Spinal cord (tissue), 10 donors: ENCODE data around the gene PLXNB3. TPM values are rescaled to one million over a fixed set of nuclear protein-coding genes. Genes with fewer than 3 reads are reported as not detected.
"Not testable (repeated sequence)": the region's sequence is repeated elsewhere in the genome, so short reads cannot be mapped to it uniquely, and the experiment has no call there.

Experiments
- DNase-seq, 6 donors: peaks; one replicate each; pipeline versions ENCODE4 v3.0.0 to v3.0.0-alpha.2; 2013 to 2015; ENCODE audit warnings: low spot score in 6 of 6, low read depth in 4 of 6
- H3K27ac ChIP-seq: one replicate; pipeline ENCODE4 v1.5.1; 2013; ENCODE audit warnings: low read depth, low read length, control low read depth
- H3K27me3 ChIP-seq: one replicate; pipeline ENCODE4 v1.6.1; 2013; ENCODE audit warnings: low read length; ENCODE audit not compliant: control insufficient read depth, insufficient read depth
- H3K36me3 ChIP-seq: one replicate; pipeline ENCODE4 v1.6.1; 2013; ENCODE audit warnings: low read length; ENCODE audit not compliant: control insufficient read depth, insufficient read depth
- H3K4me1 ChIP-seq: one replicate; pipeline ENCODE4 v1.6.1; 2013; ENCODE audit warnings: low read length; ENCODE audit not compliant: control insufficient read depth, insufficient read depth
- H3K4me3 ChIP-seq: one replicate; pipeline ENCODE4 v1.5.1; 2013; ENCODE audit warnings: low read depth, low read length, control low read depth
- H3K9me3 ChIP-seq: one replicate; pipeline ENCODE4 v1.6.1; 2013; ENCODE audit warnings: low read length; ENCODE audit not compliant: control insufficient read depth, insufficient read depth
- WGBS: methylation state at CpG from one replicate; pipeline ENCODE4 v1.1.5; 2013; ENCODE audit warnings: missing lambda C conversion rate; ENCODE audit not compliant: insufficient coverage; 5-methylcytosine and 5-hydroxymethylcytosine counted together
- polyA plus RNA-seq, 2 donors: library from polyadenylated mRNA; unstranded; fragments of 120-200 nt; gene quantifications; one replicate each; pipeline ENCODE4 v1.2.1, GENCODE V29; 2013; ENCODE audit not compliant: insufficient read length in 2 of 2
- total RNA-seq, 2 donors: library from RNA; depleted of rRNA in 1 of 2; stranded (reverse); fragments of 120-200 nt in 1 of 2; fragments of >200 nt in 1 of 2; gene quantifications; one replicate each; pipeline versions ENCODE4 v1.2.3 to v1.2.4, GENCODE V29; 2013 to 2014
- donor health status: healthy.

The PLXNB3 gene
- total and polyA plus RNA-seq, 4 donors: 14.6 to 136 (median 76.7) TPM

GRCh38 chrX:153740631-153741222, 23.3 kb upstream of the PLXNB3 start:
- Histone ChIP-seq H3K27me3 (no peaks in the 10 kb centered on the region), H3K27ac (no peak overlapping the region), H3K4me3 (no peak overlapping the region), H3K4me1 (peaks cover 18% of the 10 kb centered on the region), H3K36me3 (peaks cover 45% of the 10 kb centered on the region), H3K9me3 (no peaks in the 10 kb centered on the region)
- 86% methylated on average over 15 of the region's 16 CpGs for WGBS
- DNase-seq: no peak

- peaks cover 41% of the 10 kb centered on the region for H3K36me3 ChIP-seq
- no peak overlapping the region for H3K4me3 ChIP-seq
- H3K27me3 ChIP-seq: no peaks in the 10 kb centered on the region
- DNase-seq: no peak
- no peak overlapping the region for H3K27ac ChIP-seq
- no peaks in the 10 kb centered on the region for H3K9me3 ChIP-seq
- H3K4me1 ChIP-seq: peaks cover 17% of the 10 kb centered on the region
- WGBS: 84% methylated on average over 13 of the region's 14 CpGs
Measured at GRCh38 chrX:153741446-153741845, 22.6 kb upstream of the PLXNB3 start.

- H3K4me3 ChIP-seq, H3K27me3 ChIP-seq, H3K27ac ChIP-seq, DNase-seq, H3K9me3 ChIP-seq: not testable (repeated sequence)
- peaks cover 35% of the 10 kb centered on the region for H3K36me3 ChIP-seq
- H3K4me1 ChIP-seq: peaks cover 13% of the 10 kb centered on the region
- WGBS: 88% methylated on average over 13 of the region's 14 CpGs
Measured at GRCh38 chrX:153742111-153742510, 21.9 kb upstream of the PLXNB3 start.

- not testable (repeated sequence) for H3K27me3 ChIP-seq, H3K9me3 ChIP-seq, H3K4me3 ChIP-seq, H3K27ac ChIP-seq, DNase-seq
- Histone ChIP-seq H3K4me1 (peaks cover 13% of the 10 kb centered on the region), H3K36me3 (peaks cover 28% of the 10 kb centered on the region)
- whole genome bisulfite sequencing: 92% methylated on average over 10 of the region's 32 CpGs
Measured at GRCh38 chrX:153742796-153743467, 21.1 kb upstream of the PLXNB3 start.

GRCh38 chrX:153743468-153744209, 20.4 kb upstream of the PLXNB3 start:
- Histone ChIP-seq H3K36me3 (peaks cover 22% of the 10 kb centered on the region), H3K4me1 (peaks cover 13% of the 10 kb centered on the region)
- not testable (repeated sequence) for H3K27ac ChIP-seq, DNase-seq, H3K27me3 ChIP-seq, H3K4me3 ChIP-seq, H3K9me3 ChIP-seq
- WGBS: 47% methylated on average over 31 of the region's 35 CpGs

- Histone ChIP-seq H3K4me1 (peaks cover 13% of the 10 kb centered on the region), H3K9me3 (peaks cover 2% of the 10 kb centered on the region), H3K27me3 (no peaks in the 10 kb centered on the region), H3K4me3 (no peak overlapping the region), H3K36me3 (peaks cover 19% of the 10 kb centered on the region), H3K27ac (no peak overlapping the region)
- peak in 2 of 6 donors; percentile 44 to 69 for DNase-seq
- WGBS: 27% methylated on average over 35 of the region's 38 CpGs
Measured at GRCh38 chrX:153744210-153745066, 19.6 kb upstream of the PLXNB3 start.

DNA sequence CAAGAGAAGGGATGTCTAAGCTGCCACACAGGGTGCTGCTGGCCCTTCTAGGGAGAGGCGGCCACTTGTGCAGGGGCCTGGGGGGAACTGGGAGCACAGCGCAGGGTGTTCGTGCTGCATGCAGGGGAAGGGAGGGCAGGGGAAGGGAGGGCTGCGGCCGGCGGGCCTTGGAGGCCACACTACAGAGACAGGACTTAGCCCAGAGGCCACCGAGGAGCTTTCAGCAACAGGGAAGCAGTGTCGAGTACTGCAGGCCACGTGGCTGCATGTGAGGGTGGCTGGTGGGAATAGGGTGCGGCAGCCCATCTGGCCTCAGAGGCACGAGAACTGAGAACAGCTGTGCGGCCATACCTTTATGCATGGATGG, 19.0 kb upstream of the PLXNB3 start:
- H3K4me1 ChIP-seq: peaks cover 13% of the 10 kb centered on the region
- not testable (repeated sequence) for H3K27me3 ChIP-seq, H3K4me3 ChIP-seq, H3K9me3 ChIP-seq, DNase-seq, H3K27ac ChIP-seq
- peaks cover 14% of the 10 kb centered on the region for H3K36me3 ChIP-seq
- 60% methylated on average over 12 of the region's 12 CpGs for WGBS

- DNase-seq: no peak
- H3K9me3 ChIP-seq: peaks cover 2% of the 10 kb centered on the region
- 78% methylated on average over 3 of the region's 3 CpGs for WGBS
- H3K27ac ChIP-seq: no peak overlapping the region
- no peaks in the 10 kb centered on the region for H3K27me3 ChIP-seq
- H3K4me1 ChIP-seq: peaks cover 13% of the 10 kb centered on the region
- peaks cover 3% of the 10 kb centered on the region for H3K36me3 ChIP-seq
- H3K4me3 ChIP-seq: no peak overlapping the region
Measured at GRCh38 chrX:153746359-153746758, 17.7 kb upstream of the PLXNB3 start.

GRCh38 chrX:153746991-153747390, 17.1 kb upstream of the PLXNB3 start:
- not testable (repeated sequence) for H3K9me3 ChIP-seq, H3K36me3 ChIP-seq, H3K4me3 ChIP-seq, H3K27ac ChIP-seq, H3K27me3 ChIP-seq
- peak in 1 of 6 donors; percentile 28 for DNase-seq
- 76% methylated on average over 5 of the region's 6 CpGs for WGBS
- peaks cover 13% of the 10 kb centered on the region for H3K4me1 ChIP-seq
